HepG2 (cell line): ENCODE data around the gene PTGR2. TPM values are rescaled to one million over a fixed set of nuclear protein-coding genes. Genes with fewer than 3 reads are reported as not detected.

Source experiments
- CENPX ChIP-seq: sonication (generic); formaldehyde crosslinking; IDR thresholded peaks from 2 replicates; pipeline ENCODE4 v1.9.0; 2021; ENCODE audit warnings: mild to moderate bottlenecking, missing genetic modification reagents, moderate library complexity
- DMAP1 ChIP-seq: IDR thresholded peaks from 2 replicates; pipeline ENCODE4 v1.6.1; 2016
- LCORL ChIP-seq, 2 experiments: fragments of 450-650 bp in 1 of 2; sonication (generic) in 1 of 2; formaldehyde crosslinking in 1 of 2; IDR thresholded peaks; 2 replicates each; pipeline versions ENCODE4 v1.5.0 to v1.6.1; 2017 to 2020; ENCODE audit warnings: antibody characterized with exemption in 1 of 2, missing genetic modification reagents in 1 of 2
- NFE2 ChIP-seq: sonication (generic); formaldehyde crosslinking; IDR thresholded peaks from 2 replicates; pipeline ENCODE4 v1.4.0; 2020; ENCODE audit warnings: missing genetic modification reagents
- NFKBIZ ChIP-seq: IDR thresholded peaks from 2 replicates; pipeline ENCODE4 v1.6.1; 2018; ENCODE audit warnings: missing genetic modification reagents, missing compliant biosample characterization
- PAX8 ChIP-seq: sonication (generic); formaldehyde crosslinking; IDR thresholded peaks from 2 replicates; pipeline ENCODE4 v1.8.0; 2022; ENCODE audit warnings: mild to moderate bottlenecking, missing genetic modification reagents, borderline replicate concordance
- SAP130 ChIP-seq: IDR thresholded peaks from 2 replicates; pipeline ENCODE4 v1.6.1; 2016; ENCODE audit warnings: low read depth
- SMAD9 ChIP-seq: sonication (generic); formaldehyde crosslinking; IDR thresholded peaks from 2 replicates; pipeline ENCODE4 v1.5.1; 2020; ENCODE audit warnings: mild to moderate bottlenecking, missing genetic modification reagents
- SOX6 ChIP-seq, 2 experiments: fragments of 450-650 bp in 1 of 2; sonication (generic) in 1 of 2; formaldehyde crosslinking in 1 of 2; IDR thresholded peaks; 2 replicates each; pipeline versions ENCODE4 v1.4.0 to v1.6.1; 2017 to 2020; ENCODE audit warnings: antibody characterized with exemption in 1 of 2, mild to moderate bottlenecking in 1 of 2, missing genetic modification reagents in 1 of 2
- ZKSCAN1 ChIP-seq: fragments of 150-350 bp; IDR thresholded peaks from 2 replicates; pipeline ENCODE4 v1.6.1; 2014; ENCODE audit warnings: low read length
- ZNF12 ChIP-seq: sonication (generic); formaldehyde crosslinking; IDR thresholded peaks from 2 replicates; pipeline ENCODE4 v1.5.0; 2020; ENCODE audit warnings: missing genetic modification reagents
- ZNF317 ChIP-seq: sonication (generic); formaldehyde crosslinking; IDR thresholded peaks from 2 replicates; pipeline ENCODE4 v1.5.0; 2020; ENCODE audit warnings: mild to moderate bottlenecking, missing genetic modification reagents
- ZNF335 ChIP-seq: sonication (generic); formaldehyde crosslinking; IDR thresholded peaks from 2 replicates; pipeline ENCODE4 v1.4.0; 2020; ENCODE audit warnings: missing genetic modification reagents
- ZNF547 ChIP-seq: sonication (generic); formaldehyde crosslinking; IDR thresholded peaks from 2 replicates; pipeline ENCODE4 v1.5.1; 2020; ENCODE audit warnings: mild to moderate bottlenecking, missing genetic modification reagents
- ZNF747 ChIP-seq: sonication (generic); formaldehyde crosslinking; IDR thresholded peaks from 2 replicates; pipeline ENCODE4 v1.8.1; 2023; ENCODE audit warnings: missing genetic modification reagents, mild to moderate bottlenecking, borderline replicate concordance
- ZNF772 ChIP-seq: sonication (generic); formaldehyde crosslinking; IDR thresholded peaks from 2 replicates; pipeline ENCODE4 v1.5.0; 2020; ENCODE audit warnings: mild to moderate bottlenecking, missing genetic modification reagents
- ZSCAN31 ChIP-seq: sonication (generic); formaldehyde crosslinking; IDR thresholded peaks from 2 replicates; pipeline ENCODE4 v1.5.0; 2020; ENCODE audit warnings: low read depth, mild to moderate bottlenecking, missing genetic modification reagents
- polyA plus RNA-seq, 8 experiments: library from polyadenylated mRNA; depleted of rRNA in 3 of 8; stranded (reverse) in 7 of 8; unstranded in 1 of 8; fragments of >200 nt; fragmentation: Illumina TruSeq in 4 of 8; extraction: Trizol in 4 of 8; gene quantifications; 2 replicates each; pipeline versions ENCODE4 v1.2.1 to v1.2.3, GENCODE V29; 2011 to 2016; ENCODE audit warnings: low read depth in 4 of 8, missing spikeins in 1 of 8, mixed read lengths in 1 of 8; ENCODE audit not compliant: insufficient read depth in 1 of 8
- total RNA-seq, 5 experiments: library from RNA; depleted of rRNA; stranded (reverse); fragments of >200 nt; fragmentation: Illumina TruSeq; extraction: Trizol; gene quantifications; 2 replicates each; pipeline ENCODE4 v1.2.3, GENCODE V29; 2016; ENCODE audit warnings: low read depth in 1 of 5
- TF ChIP-seq, protein P1 (sequence below): sonication (generic); formaldehyde crosslinking; IDR thresholded peaks from 2 replicates; pipeline ENCODE4 v1.4.0; 2020; ENCODE audit warnings: missing genetic modification reagents
- TF ChIP-seq, protein P2 (sequence below): IDR thresholded peaks from 2 replicates; pipeline ENCODE4 v1.6.1; 2016; ENCODE audit warnings: missing biosample characterization, missing genetic modification reagents, low read depth
- TF ChIP-seq, protein P3 (sequence below): sonication (generic); formaldehyde crosslinking; IDR thresholded peaks from 2 replicates; pipeline ENCODE4 v1.4.0; 2020; ENCODE audit warnings: mild to moderate bottlenecking, missing genetic modification reagents
- TF ChIP-seq, protein P4 (sequence below): sonication (generic); formaldehyde crosslinking; IDR thresholded peaks from 2 replicates; pipeline ENCODE4 v1.4.0; 2020; ENCODE audit warnings: mild to moderate bottlenecking, low read depth, missing genetic modification reagents

Gene PTGR2
- total and polyA plus RNA-seq, 2 of the 13 experiments (the other 11 are each of a cell fraction or from before 2014, with no cell fraction given), result 3.0 to 4.3 TPM

DNA sequence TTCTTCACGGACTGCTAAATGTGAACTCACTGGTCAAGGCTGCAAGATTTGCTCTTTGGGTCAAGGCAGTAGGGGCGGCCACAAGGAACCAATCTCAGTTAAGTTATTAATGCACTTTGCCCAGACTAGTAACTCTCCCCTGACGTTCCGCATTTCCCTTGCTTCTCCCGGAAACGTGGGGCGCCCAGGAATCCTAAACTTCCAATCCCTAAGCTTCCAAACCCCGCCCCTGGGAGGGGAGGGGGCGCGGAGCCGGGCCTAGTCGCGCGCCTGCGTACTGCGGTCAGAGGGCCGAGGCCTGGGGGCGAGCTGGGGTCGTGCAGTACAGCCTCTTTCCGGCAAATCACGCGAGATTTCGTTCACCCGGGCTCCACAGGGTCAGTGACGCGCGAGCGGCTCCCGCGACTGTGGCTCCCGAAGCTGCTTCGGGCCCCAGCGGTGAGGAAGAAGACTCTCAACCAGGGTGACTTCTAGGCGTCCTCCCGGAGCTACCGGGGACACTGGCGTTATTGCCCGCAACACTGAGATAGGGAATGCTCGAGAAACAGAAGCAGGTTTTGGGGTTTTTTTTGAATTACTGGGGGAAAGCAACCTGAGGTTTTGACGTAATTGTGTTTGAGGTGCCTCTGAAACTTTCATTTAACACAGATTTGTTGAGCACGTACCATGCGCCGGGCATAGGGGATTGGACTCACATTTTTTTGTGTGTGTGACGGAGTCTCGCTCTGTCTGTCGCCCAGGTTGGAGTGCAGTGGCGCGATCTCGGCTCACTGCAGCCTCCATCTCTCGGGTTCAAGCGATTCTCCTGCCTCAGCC lies at the start of gene PTGR2 (continued):
- TF ChIP-seq, protein P1, sequence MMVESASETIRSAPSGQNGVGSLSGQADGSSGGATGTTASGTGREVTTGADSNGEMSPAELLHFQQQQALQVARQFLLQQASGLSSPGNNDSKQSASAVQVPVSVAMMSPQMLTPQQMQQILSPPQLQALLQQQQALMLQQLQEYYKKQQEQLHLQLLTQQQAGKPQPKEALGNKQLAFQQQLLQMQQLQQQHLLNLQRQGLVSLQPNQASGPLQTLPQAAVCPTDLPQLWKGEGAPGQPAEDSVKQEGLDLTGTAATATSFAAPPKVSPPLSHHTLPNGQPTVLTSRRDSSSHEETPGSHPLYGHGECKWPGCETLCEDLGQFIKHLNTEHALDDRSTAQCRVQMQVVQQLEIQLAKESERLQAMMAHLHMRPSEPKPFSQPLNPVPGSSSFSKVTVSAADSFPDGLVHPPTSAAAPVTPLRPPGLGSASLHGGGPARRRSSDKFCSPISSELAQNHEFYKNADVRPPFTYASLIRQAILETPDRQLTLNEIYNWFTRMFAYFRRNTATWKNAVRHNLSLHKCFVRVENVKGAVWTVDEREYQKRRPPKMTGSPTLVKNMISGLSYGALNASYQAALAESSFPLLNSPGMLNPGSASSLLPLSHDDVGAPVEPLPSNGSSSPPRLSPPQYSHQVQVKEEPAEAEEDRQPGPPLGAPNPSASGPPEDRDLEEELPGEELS (CRISPR knock-in tag), result peak; percentile 71
- peak; percentile 76 for TF ChIP-seq SAP130 (CRISPR knock-in tag)
- TF ChIP-seq ZSCAN31 (CRISPR knock-in tag), result peak; percentile 2; the same call in 1 of the 2 replicates
- TF ChIP-seq ZNF772, result peak; percentile 58; the same call in 1 of the 2 replicates
- peak; percentile 22; the same call in 1 of the 2 replicates for TF ChIP-seq DMAP1 (CRISPR knock-in tag)
- TF ChIP-seq, protein P2, sequence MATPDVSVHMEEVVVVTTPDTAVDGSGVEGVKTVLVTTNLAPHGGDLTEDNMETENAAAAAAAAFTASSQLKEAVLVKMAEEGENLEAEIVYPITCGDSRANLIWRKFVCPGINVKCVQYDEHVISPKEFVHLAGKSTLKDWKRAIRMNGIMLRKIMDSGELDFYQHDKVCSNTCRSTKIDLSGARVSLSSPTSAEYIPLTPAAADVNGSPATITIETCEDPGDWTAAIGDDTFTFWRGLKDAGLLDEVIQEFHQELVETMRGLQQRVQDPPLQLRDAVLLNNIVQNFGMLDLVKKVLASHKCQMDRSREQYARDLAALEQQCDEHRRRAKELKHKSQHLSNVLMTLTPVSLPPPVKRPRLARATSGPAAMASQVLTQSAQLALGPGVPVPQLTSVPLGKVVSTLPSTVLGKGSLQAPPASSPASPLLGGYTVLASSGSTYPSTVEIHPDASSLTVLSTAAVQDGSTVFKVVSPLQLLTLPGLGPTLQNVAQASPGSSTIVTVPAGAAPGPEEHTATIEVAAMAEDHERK (CRISPR knock-in tag), result no peak
- TF ChIP-seq, protein P3, sequence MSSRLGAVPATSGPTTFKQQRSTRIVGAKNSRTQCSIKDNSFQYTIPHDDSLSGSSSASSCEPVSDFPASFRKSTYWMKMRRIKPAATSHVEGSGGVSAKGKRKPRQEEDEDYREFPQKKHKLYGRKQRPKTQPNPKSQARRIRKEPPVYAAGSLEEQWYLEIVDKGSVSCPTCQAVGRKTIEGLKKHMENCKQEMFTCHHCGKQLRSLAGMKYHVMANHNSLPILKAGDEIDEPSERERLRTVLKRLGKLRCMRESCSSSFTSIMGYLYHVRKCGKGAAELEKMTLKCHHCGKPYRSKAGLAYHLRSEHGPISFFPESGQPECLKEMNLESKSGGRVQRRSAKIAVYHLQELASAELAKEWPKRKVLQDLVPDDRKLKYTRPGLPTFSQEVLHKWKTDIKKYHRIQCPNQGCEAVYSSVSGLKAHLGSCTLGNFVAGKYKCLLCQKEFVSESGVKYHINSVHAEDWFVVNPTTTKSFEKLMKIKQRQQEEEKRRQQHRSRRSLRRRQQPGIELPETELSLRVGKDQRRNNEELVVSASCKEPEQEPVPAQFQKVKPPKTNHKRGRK (CRISPR knock-in tag), result no peak
- no peak for TF ChIP-seq PAX8 (CRISPR knock-in tag)
- TF ChIP-seq ZNF12 (CRISPR knock-in tag), result 0 out of 2 replicates have a peak, but pooled peaks have one; percentile 30
- TF ChIP-seq CENPX (CRISPR knock-in tag), result no peak
- TF ChIP-seq ZKSCAN1, result no peak
- 0 out of 2 replicates have a peak, but pooled peaks have one; percentile 10 for TF ChIP-seq ZNF335 (CRISPR knock-in tag)
- TF ChIP-seq, protein P4, sequence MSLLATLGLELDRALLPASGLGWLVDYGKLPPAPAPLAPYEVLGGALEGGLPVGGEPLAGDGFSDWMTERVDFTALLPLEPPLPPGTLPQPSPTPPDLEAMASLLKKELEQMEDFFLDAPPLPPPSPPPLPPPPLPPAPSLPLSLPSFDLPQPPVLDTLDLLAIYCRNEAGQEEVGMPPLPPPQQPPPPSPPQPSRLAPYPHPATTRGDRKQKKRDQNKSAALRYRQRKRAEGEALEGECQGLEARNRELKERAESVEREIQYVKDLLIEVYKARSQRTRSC (CRISPR knock-in tag), result no peak
- no peak; the same call in 1 of the 2 replicates for TF ChIP-seq ZNF547
- no peak for TF ChIP-seq NFKBIZ
- TF ChIP-seq LCORL (IDR thresholded peaks at IDR 0.05), result peak; percentile 40; the same call in 1 of the 2 replicates
- TF ChIP-seq LCORL (CRISPR knock-in tag; IDR thresholded peaks at IDR 0.05), result peak; percentile 77
- TF ChIP-seq ZNF317 (CRISPR knock-in tag), result no peak
- no peak for TF ChIP-seq SMAD9 (CRISPR knock-in tag)
- no peak for TF ChIP-seq NFE2
- peak; percentile 58; the same call in 1 of the 2 replicates for TF ChIP-seq ZNF747 (CRISPR knock-in tag)
- no peak for TF ChIP-seq SOX6 (IDR thresholded peaks at IDR 0.05)
- TF ChIP-seq SOX6 (CRISPR knock-in tag; IDR thresholded peaks at IDR 0.05), result peak; percentile 45
